Chondrocyte (in vitro differentiated cells): ENCODE results near the gene PF4V1. TPM values are rescaled to one million over a fixed set of nuclear protein-coding genes. Genes with fewer than 3 reads are reported as not detected.

Source experiments
- DNase-seq: peaks from one replicate; pipeline ENCODE4 v3.0.0; 2021; ENCODE audit warnings: mixed read lengths, low spot score
- H3K27ac Mint-ChIP-seq: one replicate; pipeline ENCODE4 v1.8.0; 2021; ENCODE audit warnings: mild to moderate bottlenecking, moderate library complexity, mixed read lengths; ENCODE audit not compliant: unreplicated experiment
- H3K27me3 Mint-ChIP-seq: 2 replicates; pipeline ENCODE4 v1.8.0; 2021; ENCODE audit warnings: low read depth, mixed read lengths
- H3K36me3 Mint-ChIP-seq: 2 replicates; pipeline ENCODE4 v1.8.0; 2021; ENCODE audit warnings: low read depth, mixed read lengths
- H3K4me1 Mint-ChIP-seq: 2 replicates; pipeline ENCODE4 v1.8.0; 2021; ENCODE audit warnings: low read depth, mild to moderate bottlenecking, mixed read lengths
- H3K4me3 Mint-ChIP-seq: one replicate; pipeline ENCODE4 v1.8.0; 2021; ENCODE audit warnings: mild to moderate bottlenecking, moderate library complexity, mixed read lengths; ENCODE audit not compliant: unreplicated experiment
- H3K9me3 Mint-ChIP-seq: 2 replicates; pipeline ENCODE4 v1.8.0; 2021; ENCODE audit warnings: low read depth, mixed read lengths
- CTCF ChIP-seq: fragments of 200-600 bp; sonication (generic); IDR thresholded peaks from 2 replicates; pipeline ENCODE4 v1.5.0; 2021; ENCODE audit warnings: antibody characterized with exemption, mild to moderate bottlenecking, moderate library complexity
- total RNA-seq: library from RNA; stranded (reverse); gene quantifications from 3 replicates; pipeline ENCODE4 v1.2.1, GENCODE V29; 2021

PF4V1 gene
- total RNA-seq, 1 donor from 2014 or later, result not detected

GRCh38 chr4:73844345-73844744 lies 8.8 kb upstream of the PF4V1 start:
- H3K27ac Mint-ChIP-seq, result no peak overlapping the region
- DNase-seq, result no peak
- no peak overlapping the region for H3K4me3 Mint-ChIP-seq

GRCh38 chr4:73844806-73845205 lies 8.3 kb upstream of the PF4V1 start:
- no peak for TF ChIP-seq CTCF
- Mint-ChIP-seq H3K4me3 (no peak overlapping the region), H3K36me3 (no peaks in the 10 kb centered on the region), H3K27ac (no peak overlapping the region), H3K9me3 (no peaks in the 10 kb centered on the region), H3K27me3 (peaks cover 44% of the 10 kb centered on the region), H3K4me1 (no peaks in the 10 kb centered on the region)
- DNase-seq, result no peak

More at GRCh38 chr4:73844345-73844744, 8.8 kb upstream of the PF4V1 start:
- no peaks in the 10 kb centered on the region for H3K4me1 Mint-ChIP-seq
- H3K27me3 Mint-ChIP-seq, result peaks cover 48% of the 10 kb centered on the region
- no peak for TF ChIP-seq CTCF
- H3K9me3 Mint-ChIP-seq, result no peaks in the 10 kb centered on the region
- peaks cover 3% of the 10 kb centered on the region for H3K36me3 Mint-ChIP-seq

- TF ChIP-seq CTCF, result no peak
- H3K27ac Mint-ChIP-seq, result no peak overlapping the region
- no peak for DNase-seq
These were observed 5.4 kb upstream of the PF4V1 start for GRCh38 chr4:73847526-73848182.

GRCh38 chr4:73848183-73848777 lies 4.8 kb upstream of the PF4V1 start:
- no peak overlapping the region for H3K27ac Mint-ChIP-seq
- H3K27me3 Mint-ChIP-seq, result peaks cover 42% of the 10 kb centered on the region
- no peak for DNase-seq
- no peaks in the 10 kb centered on the region for H3K4me1 Mint-ChIP-seq
- H3K36me3 Mint-ChIP-seq, result no peaks in the 10 kb centered on the region
- no peak overlapping the region for H3K4me3 Mint-ChIP-seq
- no peaks in the 10 kb centered on the region for H3K9me3 Mint-ChIP-seq
- TF ChIP-seq CTCF, result no peak

More at GRCh38 chr4:73847526-73848182, 5.4 kb upstream of the PF4V1 start:
- H3K4me3 Mint-ChIP-seq, result no peak overlapping the region
- peaks cover 48% of the 10 kb centered on the region for H3K27me3 Mint-ChIP-seq
- no peaks in the 10 kb centered on the region for H3K4me1 Mint-ChIP-seq
- no peaks in the 10 kb centered on the region for H3K9me3 Mint-ChIP-seq
- H3K36me3 Mint-ChIP-seq, result no peaks in the 10 kb centered on the region

GRCh38 chr4:73850261-73850970 lies 2.7 kb upstream of the PF4V1 start:
- Mint-ChIP-seq H3K36me3 (no peaks in the 10 kb centered on the region), H3K27me3 (peaks cover 30% of the 10 kb centered on the region), H3K4me1 (peaks cover 9% of the 10 kb centered on the region), H3K4me3 (no peak overlapping the region), H3K27ac (no peak overlapping the region), H3K9me3 (no peaks in the 10 kb centered on the region)
- DNase-seq, result no peak
- TF ChIP-seq CTCF, result no peak
